Nephron (organoid): Measurements from ENCODE around the gene C3orf18.
A peak's percentile ranks its signal among the peaks of the same experiment; 100 is the strongest.

Experiments used
- H3K27ac Mint-ChIP-seq, 3 experiments: 2 replicates each; pipeline ENCODE4 v1.8.0; 2020; ENCODE audit warnings: mixed read lengths in 3 of 3, mild to moderate bottlenecking in 2 of 3, moderate library complexity in 1 of 3
- H3K27me3 Mint-ChIP-seq: 2 replicates; pipeline ENCODE4 v1.8.0; 2021; ENCODE audit warnings: low read depth, mild to moderate bottlenecking, moderate library complexity, mixed read lengths
- H3K36me3 Mint-ChIP-seq: 2 replicates; pipeline ENCODE4 v1.8.0; 2020; ENCODE audit warnings: low read depth, mixed read lengths
- H3K4me1 Mint-ChIP-seq: 2 replicates; pipeline ENCODE4 v1.8.0; 2020; ENCODE audit warnings: mixed read lengths
- H3K4me3 Mint-ChIP-seq, 3 experiments: 2 replicates each; pipeline ENCODE4 v1.8.0; 2020; ENCODE audit warnings: mild to moderate bottlenecking in 3 of 3, mixed read lengths in 3 of 3, moderate library complexity in 2 of 3
- H3K9me3 Mint-ChIP-seq: 2 replicates; pipeline ENCODE4 v1.8.0; 2020; ENCODE audit warnings: mixed read lengths
- CTCF ChIP-seq, 3 experiments: fragments of 200-600 bp; sonication (generic); IDR thresholded peaks; one replicate each; pipeline ENCODE4 v1.5.0; 2021; ENCODE audit warnings: antibody characterized with exemption in 3 of 3; ENCODE audit not compliant: unreplicated experiment in 3 of 3

Gene C3orf18

GRCh38 chr3:50591196-50591741 lies 23.7 kb upstream of the C3orf18 start:
- no peaks in the 10 kb centered on the region for H3K36me3 Mint-ChIP-seq

DNA sequence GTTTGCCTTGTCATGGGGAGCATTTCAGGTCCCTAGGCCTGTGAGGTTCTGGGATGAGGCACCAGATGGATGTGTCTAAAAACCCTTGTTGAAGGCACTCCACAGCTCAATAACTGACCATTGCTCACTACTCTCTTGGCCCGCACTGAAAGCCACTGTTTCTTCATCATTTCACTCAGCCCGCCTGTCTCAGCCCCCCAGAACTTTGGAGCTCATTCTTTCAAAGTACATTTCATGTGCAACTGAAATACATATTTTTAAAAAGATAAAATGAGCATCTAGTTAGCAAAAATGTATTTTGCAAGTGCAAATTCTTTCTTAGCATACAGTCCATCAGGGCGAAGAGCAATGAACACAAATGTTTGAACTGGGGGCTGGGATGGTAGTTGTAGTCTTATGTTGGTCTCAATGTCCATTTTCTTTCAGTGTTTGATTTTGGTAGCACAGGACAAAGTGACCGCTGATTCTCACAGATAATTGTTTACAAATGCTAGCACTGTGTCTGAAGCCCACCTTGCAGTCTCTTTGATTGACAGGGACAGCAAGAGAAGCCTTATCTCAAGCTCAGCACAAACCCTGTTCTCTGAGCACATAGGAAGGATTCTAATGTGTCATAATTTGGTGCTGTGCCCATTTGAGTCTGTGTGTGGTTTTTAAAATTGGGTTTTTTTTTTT lies 21.3 kb upstream of the C3orf18 start:
- Mint-ChIP-seq H3K27ac (no peak overlapping the region), H3K9me3 (no peaks in the 10 kb centered on the region), H3K4me3 (no peak overlapping the region), H3K36me3 (peaks cover 4% of the 10 kb centered on the region), H3K27me3 (no peaks in the 10 kb centered on the region), H3K4me1 (no peaks in the 10 kb centered on the region)
- no peak for TF ChIP-seq CTCF (IDR thresholded peaks at IDR 0.05; ENCODE audit: unreplicated experiment in 3 of 3)

More at GRCh38 chr3:50591196-50591741, 23.7 kb upstream of the C3orf18 start:
- H3K27ac Mint-ChIP-seq: no peak overlapping the region
- no peak overlapping the region for H3K4me3 Mint-ChIP-seq
- H3K27me3 Mint-ChIP-seq: no peaks in the 10 kb centered on the region
- no peak for TF ChIP-seq CTCF (IDR thresholded peaks at IDR 0.05; ENCODE audit: unreplicated experiment in 3 of 3)
- H3K4me1 Mint-ChIP-seq: no peaks in the 10 kb centered on the region
- H3K9me3 Mint-ChIP-seq: no peaks in the 10 kb centered on the region

DNA sequence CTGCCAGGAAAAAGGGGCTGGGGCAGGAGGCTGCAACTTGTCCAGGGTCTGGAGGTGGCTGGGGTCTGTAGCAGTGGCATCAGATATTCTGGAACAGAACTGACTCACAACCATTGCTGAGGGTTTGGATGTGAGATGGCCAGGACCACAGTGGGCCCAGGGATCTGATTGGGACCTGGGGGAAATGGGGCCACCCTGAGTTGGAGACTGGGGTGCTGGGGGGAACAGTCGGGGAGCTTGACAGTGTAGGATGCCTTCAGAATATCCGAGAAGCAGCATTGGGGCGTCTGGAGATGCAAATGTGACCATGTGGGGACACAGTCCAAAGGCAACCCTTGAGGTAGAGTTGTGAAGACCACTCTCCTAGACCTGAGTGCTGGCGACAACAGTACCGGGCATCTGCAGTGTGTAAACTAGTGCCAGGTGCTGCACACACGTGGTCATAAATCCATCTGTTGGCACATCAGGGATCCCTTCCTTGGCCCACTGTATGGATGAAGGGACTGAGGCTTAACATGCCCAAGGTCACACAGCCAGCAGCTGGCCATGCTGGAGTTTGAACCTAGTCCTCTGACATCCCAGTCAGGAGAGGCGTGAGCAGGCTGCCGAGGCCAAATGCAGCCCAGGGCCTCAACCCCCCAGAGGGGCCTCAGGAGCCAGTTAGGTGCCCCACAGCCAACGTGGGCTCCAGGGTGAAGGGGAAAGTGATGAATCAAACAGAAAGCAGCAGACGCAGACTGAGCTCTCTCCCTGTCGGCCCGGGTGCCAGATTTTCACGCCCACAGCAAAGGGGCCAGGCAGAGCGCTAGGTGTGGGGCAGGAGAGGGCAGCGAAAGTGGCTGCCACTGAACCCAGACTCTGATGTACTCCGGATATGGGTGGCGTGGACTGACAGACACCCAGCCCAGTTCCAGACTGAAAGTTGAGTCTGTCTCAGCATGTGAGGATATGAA lies 20.5 kb upstream of the C3orf18 start:
- H3K27me3 Mint-ChIP-seq: no peaks in the 10 kb centered on the region
- H3K27ac Mint-ChIP-seq: peak overlapping the region in 1 of 3 experiments; percentile 3
- no peak overlapping the region for H3K4me3 Mint-ChIP-seq
- H3K4me1 Mint-ChIP-seq: no peaks in the 10 kb centered on the region
- no peaks in the 10 kb centered on the region for H3K9me3 Mint-ChIP-seq
- no peak for TF ChIP-seq CTCF (IDR thresholded peaks at IDR 0.05; ENCODE audit: unreplicated experiment in 3 of 3)
- H3K36me3 Mint-ChIP-seq: peaks cover 4% of the 10 kb centered on the region

- peaks cover 4% of the 10 kb centered on the region for H3K36me3 Mint-ChIP-seq
- H3K27me3 Mint-ChIP-seq: no peaks in the 10 kb centered on the region
- peak overlapping the region in 1 of 3 experiments; percentile 3 for H3K27ac Mint-ChIP-seq
- H3K9me3 Mint-ChIP-seq: no peaks in the 10 kb centered on the region
- no peak overlapping the region for H3K4me3 Mint-ChIP-seq
- no peaks in the 10 kb centered on the region for H3K4me1 Mint-ChIP-seq
- no peak for TF ChIP-seq CTCF (IDR thresholded peaks at IDR 0.05; ENCODE audit: unreplicated experiment in 3 of 3)
Observed at GRCh38 chr3:50587373-50587772, 19.8 kb upstream of the C3orf18 start.

DNA sequence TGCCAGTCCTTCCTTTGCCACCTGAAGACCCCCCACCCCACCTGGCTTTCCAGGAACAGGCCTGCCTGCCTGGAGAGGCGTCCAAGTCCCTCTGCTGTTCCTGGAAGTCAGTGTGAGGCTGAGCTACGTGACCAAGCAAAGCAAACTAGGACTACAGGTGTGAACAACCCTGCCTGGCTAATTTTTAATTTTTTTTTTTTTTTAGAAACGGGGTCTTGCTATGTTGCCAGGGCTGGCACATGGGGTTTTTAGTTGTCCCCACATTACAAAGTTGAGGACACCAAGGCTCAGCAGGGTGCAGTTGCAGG lies 19.2 kb upstream of the C3orf18 start:
- Mint-ChIP-seq H3K4me3 (no peak overlapping the region), H3K36me3 (peaks cover 4% of the 10 kb centered on the region), H3K27me3 (no peaks in the 10 kb centered on the region), H3K9me3 (no peaks in the 10 kb centered on the region), H3K27ac (no peak overlapping the region), H3K4me1 (no peaks in the 10 kb centered on the region)
- TF ChIP-seq CTCF (IDR thresholded peaks at IDR 0.05; ENCODE audit: unreplicated experiment in 3 of 3): no peak
